ENCODE measurements around the gene ACTL7A.

ACTL7A gene

GRCh38 chr9:108905494-108905893 lies 43.4 kb downstream of the ACTL7A start:
- Histone ChIP-seq H3K79me2 (no peaks in the 10 kb centered on the region), H3K27ac (no peak overlapping the region), H3K9ac (no peak overlapping the region), H3K9me3 (ENCODE audit: control insufficient read depth, low read length) (no peaks in the 10 kb centered on the region), H2AFZ (no peak overlapping the region), H3K4me1 (no peaks in the 10 kb centered on the region), H3K4me2 (ENCODE audit: low read length) (no peak overlapping the region), H3K36me3 (ENCODE audit: control insufficient read depth, insufficient read depth, low read length) (no peaks in the 10 kb centered on the region), H3K27me3 (ENCODE audit: control insufficient read depth, insufficient read depth, low read length) (no peaks in the 10 kb centered on the region), H3K4me3 (ENCODE audit: low read depth, low read length) (no peak overlapping the region)
- TF ChIP-seq CTCF (IDR thresholded peaks at IDR 0.05) = no peak

- no peak overlapping the region for H3K4me2 ChIP-seq (ENCODE audit: low read length)
- no peaks in the 10 kb centered on the region for H3K27me3 ChIP-seq (ENCODE audit: control insufficient read depth, insufficient read depth, low read length)
Observed at GRCh38 chr9:108910402-108910801, 48.3 kb downstream of the ACTL7A start.

GRCh38 chr9:108910914-108911313 lies 48.8 kb downstream of the ACTL7A start:
- TF ChIP-seq CTCF (IDR thresholded peaks at IDR 0.05) = no peak
- Histone ChIP-seq H3K27ac (no peak overlapping the region), H2AFZ (no peak overlapping the region), H3K36me3 (ENCODE audit: control insufficient read depth, insufficient read depth, low read length) (no peaks in the 10 kb centered on the region), H3K79me2 (no peaks in the 10 kb centered on the region), H3K27me3 (ENCODE audit: control insufficient read depth, insufficient read depth, low read length) (no peaks in the 10 kb centered on the region), H3K4me1 (no peaks in the 10 kb centered on the region), H3K4me3 (ENCODE audit: low read depth, low read length) (no peak overlapping the region), H3K9me3 (ENCODE audit: control insufficient read depth, low read length) (no peaks in the 10 kb centered on the region), H3K9ac (no peak overlapping the region), H3K4me2 (ENCODE audit: low read length) (no peak overlapping the region)

More at GRCh38 chr9:108910402-108910801, 48.3 kb downstream of the ACTL7A start:
- Histone ChIP-seq H2AFZ (no peak overlapping the region), H3K9me3 (ENCODE audit: control insufficient read depth, low read length) (no peaks in the 10 kb centered on the region), H3K79me2 (no peaks in the 10 kb centered on the region), H3K9ac (no peak overlapping the region), H3K27ac (no peak overlapping the region), H3K4me3 (ENCODE audit: low read depth, low read length) (no peak overlapping the region), H3K36me3 (ENCODE audit: control insufficient read depth, insufficient read depth, low read length) (no peaks in the 10 kb centered on the region), H3K4me1 (no peaks in the 10 kb centered on the region)
- no peak for TF ChIP-seq CTCF (IDR thresholded peaks at IDR 0.05)

GRCh38 chr9:108911820-108912219 lies 49.8 kb downstream of the ACTL7A start:
- no peak overlapping the region for H3K9ac ChIP-seq
- no peak for TF ChIP-seq CTCF (IDR thresholded peaks at IDR 0.05)
- no peaks in the 10 kb centered on the region for H3K36me3 ChIP-seq (ENCODE audit: control insufficient read depth, insufficient read depth, low read length)

More at GRCh38 chr9:108911820-108912219, 49.8 kb downstream of the ACTL7A start:
- H3K27me3 ChIP-seq (ENCODE audit: control insufficient read depth, insufficient read depth, low read length) = no peaks in the 10 kb centered on the region
- H3K79me2 ChIP-seq = no peaks in the 10 kb centered on the region
- H3K27ac ChIP-seq = no peak overlapping the region
- no peak overlapping the region for H3K4me3 ChIP-seq (ENCODE audit: low read depth, low read length)
- no peak overlapping the region for H3K4me2 ChIP-seq (ENCODE audit: low read length)
- no peaks in the 10 kb centered on the region for H3K9me3 ChIP-seq (ENCODE audit: control insufficient read depth, low read length)
- H2AFZ ChIP-seq = no peak overlapping the region
- H3K4me1 ChIP-seq = no peaks in the 10 kb centered on the region

Data from parathyroid adenoma (tissue), 2 donors.